GM12891 (cell line): ENCODE results near the gene MIA3.
A peak's percentile ranks its signal among the peaks of the same experiment; 100 is the strongest.

Source experiments
- PAX5 ChIP-seq: IDR thresholded peaks from 2 replicates; pipeline ENCODE4 v1.6.1; 2011; ENCODE audit warnings: low read length, moderate library complexity, mild to moderate bottlenecking; ENCODE audit not compliant: insufficient read depth, severe bottlenecking
- POLR2A ChIP-seq: IDR thresholded peaks from 2 replicates; pipeline ENCODE4 v1.6.1; 2011; ENCODE audit warnings: low read depth, low read length, control low read depth
- POLR2AphosphoS5 ChIP-seq: IDR thresholded peaks from 2 replicates; pipeline ENCODE4 v1.6.1; 2011; ENCODE audit warnings: low read depth, low read length, control low read depth
- SPI1 ChIP-seq: IDR thresholded peaks from 2 replicates; pipeline ENCODE4 v1.6.1; 2011; ENCODE audit warnings: low read depth, low read length, control low read depth
- TAF1 ChIP-seq: IDR thresholded peaks from 2 replicates; pipeline ENCODE4 v1.6.1; 2011; ENCODE audit warnings: low read depth, low read length, control low read depth

GRCh38 chr1:222654849-222655248 is 37.0 kb downstream of the MIA3 start:
- no peak for TF ChIP-seq POLR2A
- no peak for TF ChIP-seq POLR2AphosphoS5
- no peak for TF ChIP-seq TAF1
- no peak for TF ChIP-seq SPI1
- peak; percentile 20 for TF ChIP-seq PAX5
